ENCODE measurements around the gene RAB11FIP4.

The RAB11FIP4 gene

GRCh38 chr17:31388351-31388750 lies 3.1 kb upstream of the RAB11FIP4 start:
- TF ChIP-seq, protein P1, sequence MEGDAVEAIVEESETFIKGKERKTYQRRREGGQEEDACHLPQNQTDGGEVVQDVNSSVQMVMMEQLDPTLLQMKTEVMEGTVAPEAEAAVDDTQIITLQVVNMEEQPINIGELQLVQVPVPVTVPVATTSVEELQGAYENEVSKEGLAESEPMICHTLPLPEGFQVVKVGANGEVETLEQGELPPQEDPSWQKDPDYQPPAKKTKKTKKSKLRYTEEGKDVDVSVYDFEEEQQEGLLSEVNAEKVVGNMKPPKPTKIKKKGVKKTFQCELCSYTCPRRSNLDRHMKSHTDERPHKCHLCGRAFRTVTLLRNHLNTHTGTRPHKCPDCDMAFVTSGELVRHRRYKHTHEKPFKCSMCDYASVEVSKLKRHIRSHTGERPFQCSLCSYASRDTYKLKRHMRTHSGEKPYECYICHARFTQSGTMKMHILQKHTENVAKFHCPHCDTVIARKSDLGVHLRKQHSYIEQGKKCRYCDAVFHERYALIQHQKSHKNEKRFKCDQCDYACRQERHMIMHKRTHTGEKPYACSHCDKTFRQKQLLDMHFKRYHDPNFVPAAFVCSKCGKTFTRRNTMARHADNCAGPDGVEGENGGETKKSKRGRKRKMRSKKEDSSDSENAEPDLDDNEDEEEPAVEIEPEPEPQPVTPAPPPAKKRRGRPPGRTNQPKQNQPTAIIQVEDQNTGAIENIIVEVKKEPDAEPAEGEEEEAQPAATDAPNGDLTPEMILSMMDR (IDR thresholded peaks at IDR 0.05; ENCODE audit: insufficient read depth, missing control alignments) = no peak
- FAIRE-seq = no peak
- DNase-seq (ENCODE audit: insufficient read length, low spot score) = no peak

GRCh38 chr17:31388770-31389656 lies 2.5 kb upstream of the RAB11FIP4 start:
- DNase-seq (ENCODE audit: insufficient read length, low spot score) (peak; percentile 70), FAIRE-seq (no peak)
- TF ChIP-seq, protein P1 (IDR thresholded peaks at IDR 0.05; ENCODE audit: insufficient read depth, missing control alignments) = peak; percentile 87

GRCh38 chr17:31389657-31390381 lies 1.7 kb upstream of the RAB11FIP4 start:
- DNase-seq (ENCODE audit: insufficient read length, low spot score) (no peak), FAIRE-seq (no peak)
- TF ChIP-seq, protein P1 (IDR thresholded peaks at IDR 0.05; ENCODE audit: insufficient read depth, missing control alignments) = no peak

DNA sequence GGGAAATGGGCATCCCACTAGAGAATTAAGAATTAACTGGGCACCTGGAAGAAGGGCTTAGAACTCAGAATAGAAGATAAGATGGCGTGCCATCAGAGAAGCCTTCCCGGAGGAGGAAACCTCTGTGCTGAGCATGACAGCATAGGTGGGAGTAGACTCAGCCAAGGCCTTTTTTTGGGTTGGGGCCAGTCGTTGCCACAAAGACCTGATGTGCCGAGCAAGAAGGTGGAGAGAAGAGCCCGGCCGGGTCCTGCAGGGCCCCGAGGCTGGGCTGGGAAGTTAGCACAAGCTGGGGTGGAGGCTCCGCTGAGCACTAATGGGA lies 1.1 kb upstream of the RAB11FIP4 start:
- DNase-seq (ENCODE audit: insufficient read length, low spot score) = no peak
- TF ChIP-seq, protein P1 (IDR thresholded peaks at IDR 0.05; ENCODE audit: insufficient read depth, missing control alignments) = no peak
- no peak for FAIRE-seq

- TF ChIP-seq, protein P1 (IDR thresholded peaks at IDR 0.05; ENCODE audit: insufficient read depth, missing control alignments) = no peak
- FAIRE-seq = no peak
- DNase-seq (ENCODE audit: insufficient read length, low spot score) = no peak
Measured at GRCh38 chr17:31390748-31391495, 553 bp upstream of the RAB11FIP4 start.

GRCh38 chr17:31392002-31392855 lies 754 bp downstream of the RAB11FIP4 start:
- TF ChIP-seq, protein P1 (IDR thresholded peaks at IDR 0.05; ENCODE audit: insufficient read depth, missing control alignments) = no peak
- no peak for FAIRE-seq

More at GRCh38 chr17:31392002-31392855, 754 bp downstream of the RAB11FIP4 start:
- DNase-seq (ENCODE audit: insufficient read length, low spot score) = no peak
